ENCODE results near the gene STAT6. TPM values are rescaled to one million over a fixed set of nuclear protein-coding genes. Genes with fewer than 3 reads are reported as not detected.

The STAT6 gene
- total RNA-seq, 6 donors from 2014 or later = 123 to 605 (median 251) TPM

GRCh38 chr12:57090924-57091637 lies 20.1 kb downstream of the STAT6 start:
- DNase-seq = peak in 1 of 2 donors; percentile 62
- peak overlapping the region; percentile 91 to 100 (median 98) for H3K27ac ChIP-seq

GRCh38 chr12:57090490-57090889 lies 20.7 kb downstream of the STAT6 start:
- DNase-seq (no peak), ATAC-seq (ENCODE audit: low FRiP score in 2 of 2) (no peak)
- Histone ChIP-seq H3K27me3 (no peaks in the 10 kb centered on the region), H3K4me3 (peak overlapping the region; percentile 43 to 78 (median 71)), H3K27ac (peak overlapping the region; percentile 91 to 100 (median 98)), H3K36me3 (peaks cover 17 to 42% (median 32%) of the 10 kb centered on the region in 4 donors), H3K9me3 (no peaks in the 10 kb centered on the region), H3K4me1 (peaks cover 51 to 76% (median 58%) of the 10 kb centered on the region in 4 donors)
- 45 to 58% methylated on average over 6 of the region's 6 CpGs for WGBS, 2 donors
- TF ChIP-seq POLR2AphosphoS5 (IDR thresholded peaks at IDR 0.05) (no peak), CTCF (IDR thresholded peaks at IDR 0.05) (no peak), EP300 (IDR thresholded peaks at IDR 0.05) (no peak), POLR2A (IDR thresholded peaks at IDR 0.05) (no peak)

More at GRCh38 chr12:57090924-57091637, 20.1 kb downstream of the STAT6 start:
- H3K9me3 ChIP-seq = no peaks in the 10 kb centered on the region
- peaks cover 45 to 72% (median 53%) of the 10 kb centered on the region in 4 donors for H3K4me1 ChIP-seq
- peak overlapping the region; percentile 43 to 78 (median 71) for H3K4me3 ChIP-seq
- no peaks in the 10 kb centered on the region for H3K27me3 ChIP-seq
- TF ChIP-seq EP300 (IDR thresholded peaks at IDR 0.05) = no peak
- TF ChIP-seq POLR2AphosphoS5 (IDR thresholded peaks at IDR 0.05) = no peak
- no peak for TF ChIP-seq CTCF (IDR thresholded peaks at IDR 0.05)
- no peak for TF ChIP-seq POLR2A (IDR thresholded peaks at IDR 0.05)
- ATAC-seq (ENCODE audit: low FRiP score in 2 of 2) = no peak
- peaks cover 18 to 48% (median 38%) of the 10 kb centered on the region in 4 donors for H3K36me3 ChIP-seq
- WGBS, 2 donors = 54 to 64% methylated on average over 17 to 20 of the region's 22 CpGs

GRCh38 chr12:57089271-57090245 lies 21.6 kb downstream of the STAT6 start:
- H3K9me3 ChIP-seq = no peaks in the 10 kb centered on the region
- H3K27ac ChIP-seq = peak overlapping the region; percentile 91 to 100 (median 98)
- H3K4me3 ChIP-seq = peak overlapping the region; percentile 65 to 91 (median 78)
- H3K36me3 ChIP-seq = peaks cover 10 to 33% (median 26%) of the 10 kb centered on the region in 4 donors
- ATAC-seq (ENCODE audit: low FRiP score in 2 of 2) (peak; percentile 0 to 22), DNase-seq (peak; percentile 81 to 87)
- H3K27me3 ChIP-seq = no peaks in the 10 kb centered on the region
- peaks cover 50 to 72% (median 58%) of the 10 kb centered on the region in 4 donors for H3K4me1 ChIP-seq
- peak; percentile 67 to 96 for TF ChIP-seq POLR2AphosphoS5 (IDR thresholded peaks at IDR 0.05)
- TF ChIP-seq EP300 (IDR thresholded peaks at IDR 0.05) = no peak
- TF ChIP-seq POLR2A (IDR thresholded peaks at IDR 0.05) = peak in 3 of 4 donors; percentile 38 to 76 (median 46)
- peak in 1 of 6 experiments; percentile 6 for TF ChIP-seq CTCF (IDR thresholded peaks at IDR 0.05)
- WGBS, 2 donors = 0 to 1% methylated on average over 31 to 45 of the region's 45 CpGs

GRCh38 chr12:57088354-57089270 lies 22.6 kb downstream of the STAT6 start, which contains the start of gene NAB2:
Gene NAB2, plus strand, starts transcription at chr12:57089114. Its CDS starts 158 bp downstream, at chr12:57089272.
- WGBS, 2 donors = 0 to 2% methylated on average over 24 to 55 of the region's 91 CpGs
- peaks cover 10 to 26% (median 24%) of the 10 kb centered on the region in 4 donors for H3K36me3 ChIP-seq
- H3K27me3 ChIP-seq = no peaks in the 10 kb centered on the region
- peak within 1 kb of the TSS; percentile 97 to 100 (median 99) for H3K27ac ChIP-seq
- DNase-seq (peak; percentile 97 to 99), ATAC-seq (ENCODE audit: low FRiP score in 2 of 2) (peak; percentile 81 to 92)
- peak within 1 kb of the TSS; percentile 65 to 91 (median 78) for H3K4me3 ChIP-seq
- no peaks in the 10 kb centered on the region for H3K9me3 ChIP-seq
- TF ChIP-seq POLR2A (IDR thresholded peaks at IDR 0.05) (peak in 3 of 4 donors; percentile 65 to 88 (median 71)), CTCF (IDR thresholded peaks at IDR 0.05) (peak in 3 of 6 experiments; percentile 5 to 10 (median 5)), EP300 (IDR thresholded peaks at IDR 0.05) (peak in 1 of 4 donors; percentile 89), POLR2AphosphoS5 (IDR thresholded peaks at IDR 0.05) (peak; percentile 87 to 98)
- H3K4me1 ChIP-seq = peaks cover 41 to 62% (median 49%) of the 10 kb centered on the region in 4 donors
